Measurements from ENCODE around the gene LRP2BP. TPM values are rescaled to one million over a fixed set of nuclear protein-coding genes. Genes with fewer than 3 reads are reported as not detected.

Gene LRP2BP
- total RNA-seq, 4 donors from 2014 or later = 1.7 to 5.5 (median 3.4) TPM

DNA sequence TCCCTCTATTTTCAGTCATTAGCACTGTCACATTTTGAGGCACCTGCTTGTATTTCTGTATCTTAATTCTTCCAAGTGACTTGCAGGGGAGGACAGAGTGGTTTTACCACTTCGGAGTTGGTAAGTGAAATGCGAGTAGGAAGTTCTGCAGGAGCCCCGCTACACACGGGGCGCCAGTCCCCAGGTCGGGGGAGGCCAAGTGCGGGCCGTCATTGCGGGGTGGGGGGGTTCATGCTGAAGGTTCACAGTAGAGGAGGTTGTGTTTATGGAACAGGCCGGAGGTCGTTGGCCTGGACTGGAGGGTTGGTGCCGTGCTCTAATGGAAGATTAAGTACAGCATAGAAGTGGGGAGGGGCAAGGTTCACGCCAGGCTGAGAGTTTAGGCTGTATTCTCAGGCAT is 44.0 kb downstream of the LRP2BP start:
- Histone ChIP-seq H3K9me3 (no peaks in the 10 kb centered on the region), H3K36me3 (peaks cover 0 to 61% (median 0%) of the 10 kb centered on the region in 3 donors), H3K4me1 (no peaks in the 10 kb centered on the region), H3K27ac (no peak overlapping the region), H3K27me3 (no peaks in the 10 kb centered on the region), H3K4me3 (no peak overlapping the region)
- TF ChIP-seq, protein P1, sequence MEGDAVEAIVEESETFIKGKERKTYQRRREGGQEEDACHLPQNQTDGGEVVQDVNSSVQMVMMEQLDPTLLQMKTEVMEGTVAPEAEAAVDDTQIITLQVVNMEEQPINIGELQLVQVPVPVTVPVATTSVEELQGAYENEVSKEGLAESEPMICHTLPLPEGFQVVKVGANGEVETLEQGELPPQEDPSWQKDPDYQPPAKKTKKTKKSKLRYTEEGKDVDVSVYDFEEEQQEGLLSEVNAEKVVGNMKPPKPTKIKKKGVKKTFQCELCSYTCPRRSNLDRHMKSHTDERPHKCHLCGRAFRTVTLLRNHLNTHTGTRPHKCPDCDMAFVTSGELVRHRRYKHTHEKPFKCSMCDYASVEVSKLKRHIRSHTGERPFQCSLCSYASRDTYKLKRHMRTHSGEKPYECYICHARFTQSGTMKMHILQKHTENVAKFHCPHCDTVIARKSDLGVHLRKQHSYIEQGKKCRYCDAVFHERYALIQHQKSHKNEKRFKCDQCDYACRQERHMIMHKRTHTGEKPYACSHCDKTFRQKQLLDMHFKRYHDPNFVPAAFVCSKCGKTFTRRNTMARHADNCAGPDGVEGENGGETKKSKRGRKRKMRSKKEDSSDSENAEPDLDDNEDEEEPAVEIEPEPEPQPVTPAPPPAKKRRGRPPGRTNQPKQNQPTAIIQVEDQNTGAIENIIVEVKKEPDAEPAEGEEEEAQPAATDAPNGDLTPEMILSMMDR (IDR thresholded peaks at IDR 0.05) = no peak
- TF ChIP-seq EP300 (IDR thresholded peaks at IDR 0.05) = no peak
- no peak for TF ChIP-seq POLR2A (IDR thresholded peaks at IDR 0.05)
- DNase-seq (ENCODE audit: low spot score in 2 of 2) = no peak
- WGBS, 2 donors = 81 to 83% methylated on average over 13 of the region's 13 CpGs

DNA sequence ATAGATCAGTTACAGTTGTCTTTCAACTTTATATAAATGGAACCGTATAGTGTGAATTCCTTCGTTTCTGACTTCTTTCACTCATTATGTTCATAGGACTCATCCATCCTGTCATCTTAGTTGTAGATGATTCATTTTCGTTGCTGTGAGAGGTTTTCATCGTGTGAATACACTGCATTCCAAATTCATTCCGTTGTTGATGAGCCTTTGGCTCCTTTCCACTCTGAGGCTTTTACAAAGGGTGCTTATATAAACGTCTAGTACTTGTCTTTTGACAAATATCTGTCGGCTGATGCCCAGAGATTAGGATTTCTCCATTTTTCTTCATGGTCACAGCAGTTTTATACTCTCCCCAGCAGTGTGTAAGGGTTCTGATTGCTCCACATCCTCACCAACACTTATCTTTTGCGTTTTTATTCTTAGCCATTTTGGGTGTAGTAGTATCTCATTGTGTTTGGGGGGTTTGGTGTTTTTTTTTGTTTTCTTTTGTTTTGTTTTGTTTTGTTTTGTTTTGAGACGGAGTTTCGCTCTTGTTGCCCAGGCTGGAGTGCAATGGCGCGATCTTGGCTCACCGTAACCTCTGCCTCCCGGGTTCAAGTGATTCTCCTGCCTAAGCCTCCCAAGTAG is 48.6 kb downstream of the LRP2BP start:
- peaks cover 0 to 61% (median 0%) of the 10 kb centered on the region in 3 donors for H3K36me3 ChIP-seq
- H3K9me3 ChIP-seq = no peaks in the 10 kb centered on the region
- no peak for DNase-seq (ENCODE audit: low spot score in 2 of 2)
- TF ChIP-seq EP300 (IDR thresholded peaks at IDR 0.05) (no peak), POLR2A (IDR thresholded peaks at IDR 0.05) (no peak)
- TF ChIP-seq, protein P1 (IDR thresholded peaks at IDR 0.05) = no peak
- peaks cover 0 to 19% (median 0%) of the 10 kb centered on the region in 4 donors for H3K4me1 ChIP-seq
- H3K27me3 ChIP-seq = no peaks in the 10 kb centered on the region
- H3K4me3 ChIP-seq = no peak overlapping the region
- H3K27ac ChIP-seq = no peak overlapping the region
- 75 to 76% methylated on average over 14 of the region's 14 CpGs for WGBS, 2 donors

DNA sequence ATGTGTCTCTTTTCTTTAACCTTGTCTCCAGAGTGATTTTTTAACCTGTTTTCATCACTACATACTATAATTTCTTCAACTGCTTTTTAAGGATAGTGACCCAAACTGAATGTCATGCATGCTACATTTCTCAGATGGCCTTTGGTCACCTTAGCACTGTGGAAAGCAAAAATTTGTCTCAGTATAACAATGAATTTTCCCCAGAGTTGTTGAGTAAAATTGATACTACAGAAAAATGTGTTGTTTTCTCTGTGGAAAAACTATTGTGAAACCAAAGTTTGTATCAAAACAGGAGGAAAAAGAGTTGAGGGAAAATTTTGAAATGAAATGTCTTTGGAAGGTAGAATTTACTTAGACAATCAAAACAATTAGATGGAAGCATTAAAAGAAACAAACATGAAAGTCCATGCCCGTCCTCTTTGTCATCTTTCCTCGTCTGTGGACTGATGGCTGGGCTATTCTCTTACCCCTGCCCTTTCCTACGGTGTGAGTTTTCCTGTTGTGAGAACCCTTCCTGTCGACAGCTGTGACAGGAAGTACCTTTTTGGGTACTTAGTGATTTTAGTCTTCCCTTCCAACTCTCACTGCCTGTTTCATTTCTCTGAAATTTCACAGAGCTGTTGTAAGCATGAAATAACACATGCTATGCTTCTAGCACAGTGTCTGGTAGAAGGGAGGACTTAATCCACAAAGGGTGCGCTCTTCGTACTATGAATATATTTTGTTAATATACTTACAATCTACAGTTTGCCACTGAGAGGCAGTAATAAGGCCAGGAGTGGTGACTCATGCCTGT is 50.8 kb downstream of the LRP2BP start:
- H3K27ac ChIP-seq = peak overlapping the region in 3 of 4 donors; percentile 26 to 77 (median 45)
- no peaks in the 10 kb centered on the region for H3K9me3 ChIP-seq
- no peak for DNase-seq (ENCODE audit: low spot score in 2 of 2)
- H3K4me1 ChIP-seq = peaks cover 0 to 19% (median 0%) of the 10 kb centered on the region in 4 donors
- 59 to 68% methylated on average over 6 of the region's 6 CpGs for WGBS, 2 donors
- H3K4me3 ChIP-seq = no peak overlapping the region
- no peaks in the 10 kb centered on the region for H3K27me3 ChIP-seq
- TF ChIP-seq POLR2A (IDR thresholded peaks at IDR 0.05) (no peak), EP300 (IDR thresholded peaks at IDR 0.05) (no peak)
- TF ChIP-seq, protein P1 (IDR thresholded peaks at IDR 0.05) = no peak
- H3K36me3 ChIP-seq = peaks cover 0 to 64% (median 0%) of the 10 kb centered on the region in 3 donors

DNA sequence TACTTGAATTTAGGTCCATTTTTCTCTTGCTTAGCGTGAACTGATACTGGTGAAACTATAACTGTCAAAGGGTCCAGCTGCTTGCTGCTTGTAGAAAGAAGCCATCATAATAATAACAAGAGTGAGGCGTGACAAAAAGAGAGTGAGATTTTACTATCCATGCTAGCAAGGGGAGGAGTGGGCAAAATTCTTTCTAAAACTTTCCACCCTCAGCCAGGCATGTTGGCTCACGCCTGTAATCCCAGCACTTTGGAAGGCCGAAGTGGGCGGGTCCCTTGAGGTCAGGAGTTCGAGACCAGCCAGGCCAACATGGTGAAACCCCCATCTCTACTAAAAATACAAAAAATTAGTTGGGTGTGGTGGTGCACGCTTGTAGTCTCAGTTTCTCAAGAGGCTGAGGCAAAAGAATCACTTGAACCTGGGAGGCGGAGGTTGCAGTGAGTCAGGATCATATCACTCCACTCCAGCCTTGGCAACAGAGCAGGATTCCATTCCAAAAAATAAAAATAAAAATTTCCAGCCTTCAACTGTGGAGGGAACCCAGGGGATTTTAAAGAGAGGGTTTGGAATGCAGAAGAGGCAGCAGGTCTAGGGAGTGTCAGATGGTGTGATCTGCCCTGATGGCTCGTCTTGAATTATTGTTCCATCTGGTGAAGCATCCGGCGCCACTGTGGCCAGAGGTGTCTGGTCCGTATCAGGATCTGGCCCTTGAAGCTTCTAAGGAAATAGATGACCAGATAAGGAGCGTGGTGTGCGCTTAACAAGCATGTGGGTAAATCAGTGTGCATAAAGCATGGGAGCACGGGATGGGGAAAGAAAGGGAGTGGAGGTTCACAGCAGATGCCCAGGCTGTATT is 51.8 kb downstream of the LRP2BP start:
- Histone ChIP-seq H3K4me1 (peaks cover 0 to 19% (median 0%) of the 10 kb centered on the region in 4 donors), H3K36me3 (peaks cover 0 to 68% (median 0%) of the 10 kb centered on the region in 3 donors), H3K27ac (peak overlapping the region in 3 of 4 donors; percentile 26 to 77 (median 47)), H3K27me3 (no peaks in the 10 kb centered on the region), H3K9me3 (peaks cover 0 to under 1% (median 0%) of the 10 kb centered on the region in 4 donors), H3K4me3 (no peak overlapping the region)
- TF ChIP-seq POLR2A (IDR thresholded peaks at IDR 0.05) (no peak), EP300 (IDR thresholded peaks at IDR 0.05) (no peak)
- TF ChIP-seq, protein P1 (IDR thresholded peaks at IDR 0.05) = no peak
- DNase-seq (ENCODE audit: low spot score in 2 of 2) = peak; percentile 18 to 33
- WGBS, 2 donors = 65% methylated on average over 15 of the region's 15 CpGs
